ENCODE data around the gene FYCO1. TPM values are rescaled to one million over a fixed set of nuclear protein-coding genes. Genes with fewer than 3 reads are reported as not detected.

The FYCO1 gene
- total RNA-seq, 1 donor from 2014 or later = 40.9 TPM

DNA sequence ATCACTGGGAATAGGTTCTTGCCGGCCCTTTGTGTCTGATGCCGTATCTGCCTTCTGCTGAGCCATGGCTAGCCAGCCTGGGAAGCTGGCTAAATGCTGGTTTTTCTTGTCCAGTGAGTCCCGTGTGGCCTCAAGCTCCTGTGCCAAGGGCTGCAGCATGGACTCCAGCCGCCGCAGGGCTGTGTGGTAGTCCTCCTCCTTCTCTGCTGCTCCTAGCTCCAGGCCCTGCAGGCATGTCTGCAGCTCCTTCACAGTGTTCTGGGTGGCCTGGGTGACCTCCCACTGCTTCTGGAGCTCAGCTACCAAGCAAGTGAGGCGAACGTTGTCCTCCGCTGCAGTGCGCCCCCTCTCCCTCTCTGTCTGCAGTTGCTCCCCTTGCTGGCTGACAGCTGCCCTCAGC is 27.5 kb downstream of the FYCO1 start:
- no peaks in the 10 kb centered on the region for H3K9me3 ChIP-seq
- H3K27ac ChIP-seq = no peak overlapping the region
- no peak for ATAC-seq
- H3K36me3 ChIP-seq = peaks cover 98% of the 10 kb centered on the region
- no peaks in the 10 kb centered on the region for H3K27me3 ChIP-seq (ENCODE audit: low read depth)
- no peak overlapping the region for H3K4me3 ChIP-seq
- DNase-seq = no peak
- TF ChIP-seq, protein P1, sequence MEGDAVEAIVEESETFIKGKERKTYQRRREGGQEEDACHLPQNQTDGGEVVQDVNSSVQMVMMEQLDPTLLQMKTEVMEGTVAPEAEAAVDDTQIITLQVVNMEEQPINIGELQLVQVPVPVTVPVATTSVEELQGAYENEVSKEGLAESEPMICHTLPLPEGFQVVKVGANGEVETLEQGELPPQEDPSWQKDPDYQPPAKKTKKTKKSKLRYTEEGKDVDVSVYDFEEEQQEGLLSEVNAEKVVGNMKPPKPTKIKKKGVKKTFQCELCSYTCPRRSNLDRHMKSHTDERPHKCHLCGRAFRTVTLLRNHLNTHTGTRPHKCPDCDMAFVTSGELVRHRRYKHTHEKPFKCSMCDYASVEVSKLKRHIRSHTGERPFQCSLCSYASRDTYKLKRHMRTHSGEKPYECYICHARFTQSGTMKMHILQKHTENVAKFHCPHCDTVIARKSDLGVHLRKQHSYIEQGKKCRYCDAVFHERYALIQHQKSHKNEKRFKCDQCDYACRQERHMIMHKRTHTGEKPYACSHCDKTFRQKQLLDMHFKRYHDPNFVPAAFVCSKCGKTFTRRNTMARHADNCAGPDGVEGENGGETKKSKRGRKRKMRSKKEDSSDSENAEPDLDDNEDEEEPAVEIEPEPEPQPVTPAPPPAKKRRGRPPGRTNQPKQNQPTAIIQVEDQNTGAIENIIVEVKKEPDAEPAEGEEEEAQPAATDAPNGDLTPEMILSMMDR (IDR thresholded peaks at IDR 0.05) = no peak
- H3K4me1 ChIP-seq = peaks cover 43% of the 10 kb centered on the region
- intact Hi-C loops (cut with DNase I) = no loop called here

DNA sequence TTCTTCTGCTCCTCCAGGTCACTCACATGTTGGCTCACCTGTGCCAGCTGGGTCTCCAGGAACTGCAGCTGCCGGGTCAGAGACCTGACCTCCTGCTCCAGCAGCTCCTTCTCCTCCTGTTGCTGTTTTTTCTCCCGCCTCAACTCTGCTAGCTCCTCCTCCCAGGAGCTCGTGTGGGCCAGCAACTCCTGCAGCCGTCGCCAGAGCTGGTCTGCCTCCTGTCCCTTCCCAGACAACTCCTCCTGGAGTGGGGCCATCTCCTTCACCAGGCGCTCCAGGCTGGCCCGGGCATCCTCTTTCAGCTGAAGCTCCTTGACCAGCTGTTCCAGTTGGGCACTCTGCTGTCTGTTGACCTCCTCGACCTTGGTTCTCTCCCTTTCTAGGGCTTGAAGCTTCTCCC is 27.9 kb downstream of the FYCO1 start:
- Histone ChIP-seq H3K4me3 (no peak overlapping the region), H3K27me3 (ENCODE audit: low read depth) (no peaks in the 10 kb centered on the region), H3K9me3 (no peaks in the 10 kb centered on the region), H3K4me1 (peaks cover 39% of the 10 kb centered on the region), H3K27ac (peak overlapping the region; percentile 41), H3K36me3 (peaks cover 98% of the 10 kb centered on the region)
- ATAC-seq (no peak), DNase-seq (no peak)
- TF ChIP-seq, protein P1 (IDR thresholded peaks at IDR 0.05) = no peak
- intact Hi-C loops (cut with DNase I) = no loop called here

GRCh38 chr3:45966950-45967640 is 28.5 kb downstream of the FYCO1 start:
- Histone ChIP-seq H3K4me3 (no peak overlapping the region), H3K4me1 (peaks cover 32% of the 10 kb centered on the region), H3K27me3 (ENCODE audit: low read depth) (no peaks in the 10 kb centered on the region), H3K9me3 (no peaks in the 10 kb centered on the region), H3K27ac (peak overlapping the region; percentile 41), H3K36me3 (peaks cover 98% of the 10 kb centered on the region)
- DNase-seq = no peak
- TF ChIP-seq, protein P1 (IDR thresholded peaks at IDR 0.05) = no peak
- no peak for ATAC-seq
- intact Hi-C loops (cut with DNase I) = no loop called here

DNA sequence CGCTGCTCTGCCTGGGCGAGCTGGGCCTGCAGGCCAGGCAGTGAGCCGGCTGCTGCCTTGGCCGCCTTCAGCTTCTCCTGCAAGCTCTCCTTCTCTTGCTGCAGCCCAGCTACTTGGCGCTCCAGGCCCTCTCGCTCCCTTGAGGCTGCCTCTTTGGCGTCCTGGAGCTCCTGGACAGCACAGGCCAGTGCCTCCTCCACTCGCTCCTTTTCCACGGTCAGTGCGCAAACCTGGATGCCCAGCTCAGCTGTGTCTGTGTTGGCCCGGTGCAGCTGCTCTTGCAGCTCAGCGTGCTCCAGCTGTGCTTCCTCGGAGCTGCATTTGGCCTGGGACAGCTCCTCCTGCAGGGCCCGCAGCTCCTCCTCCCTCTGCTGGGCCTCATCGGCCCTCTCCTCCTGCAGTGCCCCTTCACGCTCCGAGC is 29.2 kb downstream of the FYCO1 start:
- H3K36me3 ChIP-seq = peaks cover 98% of the 10 kb centered on the region

DNA sequence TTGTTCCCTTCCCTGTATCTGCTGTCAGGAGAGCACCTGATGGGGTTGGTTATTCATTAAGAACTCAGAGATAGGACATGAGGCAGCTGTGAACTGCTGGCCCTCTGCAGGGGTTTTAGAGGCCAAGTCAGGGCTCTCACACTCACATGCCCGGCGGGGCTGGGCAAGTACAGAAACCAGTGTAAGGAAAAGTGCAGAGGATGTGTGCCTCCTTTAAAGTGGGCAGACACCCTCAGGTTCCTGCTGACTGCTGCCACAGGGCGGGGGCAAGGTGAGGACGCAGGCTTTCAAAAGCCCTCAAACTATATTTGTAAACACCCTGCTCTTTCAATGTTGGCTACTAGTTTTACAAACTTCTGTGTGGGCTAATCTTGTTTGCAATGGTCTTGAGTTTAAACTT is 30.0 kb downstream of the FYCO1 start:
- Histone ChIP-seq H3K36me3 (peaks cover 100% of the 10 kb centered on the region), H3K4me3 (no peak overlapping the region), H3K27ac (no peak overlapping the region), H3K27me3 (ENCODE audit: low read depth) (no peaks in the 10 kb centered on the region), H3K9me3 (no peaks in the 10 kb centered on the region), H3K4me1 (peaks cover 29% of the 10 kb centered on the region)
- TF ChIP-seq, protein P1 (IDR thresholded peaks at IDR 0.05) = no peak
- DNase-seq (no peak), ATAC-seq (peak; percentile 23 to 38)
- intact Hi-C loops (cut with DNase I) = no loop called here

More for the DNA sequence above, 29.2 kb downstream of the FYCO1 start:
- Histone ChIP-seq H3K4me3 (no peak overlapping the region), H3K4me1 (peaks cover 29% of the 10 kb centered on the region), H3K27ac (peak overlapping the region; percentile 41), H3K27me3 (ENCODE audit: low read depth) (no peaks in the 10 kb centered on the region), H3K9me3 (no peaks in the 10 kb centered on the region)
- DNase-seq (no peak), ATAC-seq (no peak)
- intact Hi-C loops (cut with DNase I) = no loop called here
- TF ChIP-seq, protein P1 (IDR thresholded peaks at IDR 0.05) = no peak
